WTC11 (cell line): ENCODE data around the gene ZBP1. TPM values are rescaled to one million over a fixed set of nuclear protein-coding genes. Genes with fewer than 3 reads are reported as not detected.

Source experiments
- ATAC-seq: fragments of 200-7000 bp; cut with Tn5 transposase; 2 replicates; pipeline ENCODE4 v1.10.0; 2021; ENCODE audit warnings: mild to moderate bottlenecking, moderate library complexity
- CTCF ChIA-PET: fragments of 300-600 bp; sonication (Branson Sonifier 250); formaldehyde crosslinking; loops from one replicate; lab custom pipeline; 2021; ENCODE audit warnings: antibody characterized with exemption; lab: Charles Lee
- POLR2A ChIA-PET: fragments of 350-600 bp; sonication (Branson Sonifier 250); formaldehyde crosslinking; loops from one replicate; lab custom pipeline; 2021; ENCODE audit warnings: antibody characterized with exemption; lab: Charles Lee
- DNase-seq: peaks from one replicate; pipeline ENCODE4 v3.0.0; 2021; ENCODE audit warnings: low spot score
- H3K27ac Mint-ChIP-seq: 2 replicates; pipeline ENCODE4 v1.8.0; 2021; ENCODE audit warnings: mixed read lengths
- H3K27me3 Mint-ChIP-seq: 2 replicates; pipeline ENCODE4 v1.8.0; 2021; ENCODE audit warnings: low read depth, mild to moderate bottlenecking, moderate library complexity, mixed read lengths
- H3K36me3 Mint-ChIP-seq: 2 replicates; pipeline ENCODE4 v1.8.0; 2021; ENCODE audit warnings: mixed read lengths
- H3K4me1 Mint-ChIP-seq: 2 replicates; pipeline ENCODE4 v1.8.0; 2022; ENCODE audit warnings: mixed read lengths
- H3K4me3 Mint-ChIP-seq: 2 replicates; pipeline ENCODE4 v1.8.0; 2021; ENCODE audit warnings: mild to moderate bottlenecking, moderate library complexity, mixed read lengths
- H3K9me3 Mint-ChIP-seq: 2 replicates; pipeline ENCODE4 v1.8.0; 2021; ENCODE audit warnings: mixed read lengths
- ATF3 ChIP-seq: sonication (generic); formaldehyde crosslinking; conservative IDR thresholded peaks from 2 replicates; pipeline ENCODE4 v1.8.1; 2022; ENCODE audit warnings: mild to moderate bottlenecking, missing genetic modification reagents
- E2F5 ChIP-seq: sonication (generic); formaldehyde crosslinking; IDR thresholded peaks from 2 replicates; pipeline ENCODE4 v1.8.1; 2022; ENCODE audit warnings: mild to moderate bottlenecking, moderate library complexity, missing genetic modification reagents
- GABPB1 ChIP-seq: sonication (generic); formaldehyde crosslinking; IDR thresholded peaks from 2 replicates; pipeline ENCODE4 v1.8.1; 2023; ENCODE audit warnings: mild to moderate bottlenecking, missing genetic modification reagents
- GRHL2 ChIP-seq: fragments of 250-450 bp; sonication (Bioruptor Pico); IDR thresholded peaks from 2 replicates; pipeline ENCODE4 v1.8.0; 2022; ENCODE audit warnings: mild to moderate bottlenecking, moderate library complexity; ENCODE audit not compliant: insufficient replicate concordance, severe bottlenecking
- GTF2I ChIP-seq: fragments of 250-450 bp; sonication (Bioruptor Pico); conservative IDR thresholded peaks from 2 replicates; pipeline ENCODE4 v1.4.0; 2021; ENCODE audit warnings: mild to moderate bottlenecking
- JAZF1 ChIP-seq: fragments of 250-450 bp; sonication (Bioruptor Pico); IDR thresholded peaks from 2 replicates; pipeline ENCODE4 v1.9.0; 2021; ENCODE audit warnings: moderate library complexity, mild to moderate bottlenecking, inconsistent platforms
- JUN ChIP-seq: sonication (generic); formaldehyde crosslinking; IDR thresholded peaks from 2 replicates; pipeline ENCODE4 v1.8.0; 2023; ENCODE audit warnings: mild to moderate bottlenecking, missing genetic modification reagents
- KAT7 ChIP-seq: sonication (generic); formaldehyde crosslinking; IDR thresholded peaks from 2 replicates; pipeline ENCODE4 v1.8.1; 2023; ENCODE audit warnings: missing genetic modification reagents, mild to moderate bottlenecking, borderline replicate concordance
- MAX ChIP-seq: sonication (generic); formaldehyde crosslinking; IDR thresholded peaks from 2 replicates; pipeline ENCODE4 v1.8.0; 2022; ENCODE audit warnings: mild to moderate bottlenecking, missing genetic modification reagents
- MLX ChIP-seq: sonication (generic); formaldehyde crosslinking; IDR thresholded peaks from 2 replicates; pipeline ENCODE4 v1.8.1; 2023; ENCODE audit warnings: mild to moderate bottlenecking, missing genetic modification reagents, moderate library complexity
- NR3C1 ChIP-seq: sonication (generic); formaldehyde crosslinking; conservative IDR thresholded peaks from 2 replicates; pipeline ENCODE4 v1.8.1; 2023; ENCODE audit warnings: low read depth, mild to moderate bottlenecking, missing genetic modification reagents
- OVOL2 ChIP-seq: fragments of 250-450 bp; sonication (Bioruptor Pico); IDR thresholded peaks from 2 replicates; pipeline ENCODE4 v1.9.0; 2021; ENCODE audit warnings: mild to moderate bottlenecking, borderline replicate concordance
- PRDM15 ChIP-seq: sonication (generic); formaldehyde crosslinking; IDR thresholded peaks from 2 replicates; pipeline ENCODE4 v1.8.0; 2022; ENCODE audit warnings: missing genetic modification reagents
- SOX15 ChIP-seq: fragments of 250-450 bp; sonication (Bioruptor Pico); IDR thresholded peaks from 2 replicates; pipeline ENCODE4 v1.9.0; 2021; ENCODE audit warnings: mild to moderate bottlenecking
- TEAD1 ChIP-seq: sonication (generic); formaldehyde crosslinking; IDR thresholded peaks from 2 replicates; pipeline ENCODE4 v1.8.0; 2022; ENCODE audit warnings: mild to moderate bottlenecking, missing genetic modification reagents
- TP53 ChIP-seq: sonication (generic); formaldehyde crosslinking; IDR thresholded peaks from 2 replicates; pipeline ENCODE4 v1.8.1; 2023; ENCODE audit warnings: mild to moderate bottlenecking, missing genetic modification reagents
- ZBTB43 ChIP-seq: sonication (generic); formaldehyde crosslinking; IDR thresholded peaks from 2 replicates; pipeline ENCODE4 v1.8.1; 2023; ENCODE audit warnings: mild to moderate bottlenecking, missing genetic modification reagents
- ZNF263 ChIP-seq: sonication (generic); formaldehyde crosslinking; IDR thresholded peaks from 2 replicates; pipeline ENCODE4 v1.8.1; 2022; ENCODE audit warnings: low read depth, mild to moderate bottlenecking, moderate library complexity, missing genetic modification reagents
- ZSCAN18 ChIP-seq: fragments of 250-450 bp; sonication (Bioruptor Pico); IDR thresholded peaks from 2 replicates; pipeline ENCODE4 v2.1.2; 2022; ENCODE audit warnings: mild to moderate bottlenecking, moderate library complexity
- total RNA-seq: library from RNA; stranded (reverse); gene quantifications from 3 replicates; pipeline ENCODE4 v1.2.3, GENCODE V29; 2021

The ZBP1 gene
- total RNA-seq, 1 experiment from 2014 or later = not detected

- DNase-seq (no peak), ATAC-seq (peak; percentile 32; the same call in 1 of the 2 replicates)
- Mint-ChIP-seq H3K4me1 (peaks cover 7% of the 10 kb centered on the region; the same call in 1 of the 2 replicates), H3K27me3 (no peaks in the 10 kb centered on the region), H3K27ac (no peak overlapping the region), H3K9me3 (no peaks in the 10 kb centered on the region), H3K4me3 (no peak overlapping the region), H3K36me3 (no peaks in the 10 kb centered on the region)
- CTCF ChIA-PET = interaction anchor here (0.7 to 5.8 kb wide), 8 partner anchors 9 to 477 kb away, joined by 3 to 37 read pairs (median 4); partner anchors contain the start of gene ZBP1
- POLR2A ChIA-PET = no interaction called here
- TF ChIP-seq TP53 (no peak), OVOL2 (CRISPR knock-in tag) (no peak), TEAD1 (CRISPR knock-in tag) (no peak), JUN (CRISPR knock-in tag) (no peak)
Measured at GRCh38 chr20:57609842-57610167, 10.4 kb downstream of the ZBP1 start.

GRCh38 chr20:57609086-57609841 lies 11.0 kb downstream of the ZBP1 start:
- TF ChIP-seq NR3C1 (CRISPR knock-in tag) (no peak), E2F5 (CRISPR knock-in tag) (no peak), GRHL2 (CRISPR knock-in tag) (no peak), MAX (CRISPR knock-in tag) (no peak), PRDM15 (CRISPR knock-in tag) (no peak), ZBTB43 (CRISPR knock-in tag) (no peak), TP53 (no peak), GTF2I (CRISPR knock-in tag) (no peak), MLX (CRISPR knock-in tag) (no peak), KAT7 (CRISPR knock-in tag) (no peak), ATF3 (CRISPR knock-in tag) (no peak), GABPB1 (CRISPR knock-in tag) (no peak), ZNF263 (CRISPR knock-in tag) (no peak), SOX15 (no peak), ZSCAN18 (CRISPR knock-in tag) (no peak), JAZF1 (CRISPR knock-in tag) (no peak)
- H3K27ac Mint-ChIP-seq = no peak overlapping the region
- no peak overlapping the region for H3K4me3 Mint-ChIP-seq
- ChIA-PET CTCF (interaction anchor here (0.7 to 5.8 kb wide), 8 partner anchors 10 to 478 kb away, joined by 3 to 37 read pairs (median 4); partner anchors contain the start of gene ZBP1), POLR2A (no interaction called here)
- ATAC-seq = no peak; the same call in 1 of the 2 replicates
- no peaks in the 10 kb centered on the region for H3K27me3 Mint-ChIP-seq
- no peaks in the 10 kb centered on the region for H3K9me3 Mint-ChIP-seq
- no peak for DNase-seq
- H3K4me1 Mint-ChIP-seq = peaks cover 7% of the 10 kb centered on the region; the same call in 1 of the 2 replicates
- H3K36me3 Mint-ChIP-seq = no peaks in the 10 kb centered on the region
